HG03108 (cell line): ENCODE measurements around the gene HES3.
"Not testable (repeated sequence)": the region's sequence is repeated elsewhere in the genome, so short reads cannot be mapped to it uniquely, and the experiment has no call there.

ENCODE experiments used
- ATAC-seq: cut with Tn5 transposase; IDR thresholded peaks from one replicate; pipeline ENCODE4 v1.9.1; 2021; ENCODE audit warnings: moderate library complexity; ENCODE audit not compliant: unreplicated experiment

Gene HES3

GRCh38 chr1:6218375-6219164, 25.4 kb upstream of the HES3 start:
- no peak for ATAC-seq

GRCh38 chr1:6219641-6220040, 24.3 kb upstream of the HES3 start:
- ATAC-seq, result not testable (repeated sequence)

DNA sequence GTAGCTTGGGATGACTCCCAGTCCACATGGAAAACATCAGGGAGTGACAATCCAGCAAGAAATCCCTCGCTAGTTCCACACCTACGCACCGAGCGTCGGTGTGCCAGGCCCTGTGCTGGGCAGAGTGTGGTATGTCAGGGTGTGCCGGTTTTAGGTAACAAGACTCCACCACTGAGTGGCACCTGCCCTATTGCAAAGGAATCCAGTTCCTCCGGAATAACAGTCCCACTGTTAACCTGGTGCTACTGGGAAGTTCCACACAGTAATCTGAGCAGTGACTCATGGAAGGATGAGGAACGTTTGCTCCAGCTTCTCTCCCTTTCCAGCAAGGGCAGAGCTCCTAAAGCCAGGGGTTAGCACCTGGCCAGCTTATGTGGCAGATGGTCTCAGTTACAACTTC, 23.7 kb upstream of the HES3 start:
- no peak for ATAC-seq

DNA sequence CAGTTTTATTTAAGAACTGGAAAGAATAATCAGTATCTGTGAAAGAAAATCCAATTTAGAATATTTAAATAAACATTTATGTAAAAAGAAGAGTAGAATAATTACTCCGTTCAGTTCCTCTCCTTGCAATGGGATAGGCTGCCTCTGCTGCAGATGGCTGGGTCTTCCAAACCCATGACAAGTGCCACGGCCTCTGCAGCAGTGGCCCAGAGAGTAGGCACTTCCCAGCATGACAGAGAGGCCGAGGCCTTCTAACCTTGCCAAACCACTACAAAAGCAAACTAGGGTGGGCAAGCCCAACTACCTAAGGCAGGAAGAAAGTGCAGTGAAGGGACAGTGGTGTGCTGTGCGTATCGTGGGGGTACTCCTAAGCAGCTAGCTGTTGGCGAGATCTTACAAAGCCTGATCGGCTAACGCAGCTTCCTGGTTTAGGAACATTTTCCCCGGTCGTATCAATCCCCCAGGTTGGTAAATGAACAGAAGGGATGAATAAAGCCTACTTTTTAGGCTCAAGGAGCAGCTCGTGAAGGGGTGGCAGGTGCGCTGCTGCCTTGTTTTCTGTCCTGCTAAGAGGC, 22.7 kb upstream of the HES3 start:
- no peak for ATAC-seq

GRCh38 chr1:6222636-6223035, 21.3 kb upstream of the HES3 start:
- ATAC-seq, result no peak

DNA sequence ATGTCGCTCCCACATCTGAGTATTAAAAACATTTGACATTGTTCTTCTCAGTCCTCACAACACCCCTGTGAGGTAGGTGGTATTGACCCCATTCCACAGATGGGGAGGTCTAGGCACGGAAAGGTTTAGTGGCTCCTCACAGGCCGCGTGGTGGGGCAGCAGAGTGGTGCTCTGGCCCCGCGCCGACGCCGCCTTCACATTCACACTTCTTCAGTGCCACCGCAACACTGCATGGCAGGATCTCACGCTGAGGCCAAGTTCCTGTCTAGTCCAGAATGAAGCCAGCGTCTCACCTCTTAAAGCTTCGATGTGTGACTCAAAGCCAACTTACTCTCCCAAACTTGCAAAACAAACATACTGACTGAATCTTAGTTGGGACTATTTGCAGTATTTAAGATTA, 20.4 kb upstream of the HES3 start:
- no peak for ATAC-seq

DNA sequence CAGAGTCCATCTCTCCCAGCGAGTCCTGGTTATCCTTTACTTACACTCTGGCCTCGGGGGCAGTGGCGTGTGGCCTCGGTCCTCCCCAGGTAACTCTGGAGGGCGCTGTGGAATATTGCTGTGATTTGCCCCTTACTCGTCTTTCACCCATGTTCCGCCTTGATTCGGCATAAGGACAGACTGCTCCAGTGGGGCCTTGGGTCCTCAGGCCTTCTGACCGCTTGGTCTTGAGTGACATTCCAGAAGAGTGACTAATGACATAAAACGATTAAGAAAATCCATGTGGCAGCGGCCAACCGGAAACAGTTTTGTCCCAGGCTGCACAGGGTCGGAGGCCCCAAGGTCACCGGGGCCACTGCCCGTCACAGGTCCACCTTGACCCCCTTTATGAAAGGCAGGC, 19.3 kb upstream of the HES3 start:
- ATAC-seq, result no peak

- no peak for ATAC-seq
Measured at GRCh38 chr1:6225651-6226050, 18.3 kb upstream of the HES3 start.

DNA sequence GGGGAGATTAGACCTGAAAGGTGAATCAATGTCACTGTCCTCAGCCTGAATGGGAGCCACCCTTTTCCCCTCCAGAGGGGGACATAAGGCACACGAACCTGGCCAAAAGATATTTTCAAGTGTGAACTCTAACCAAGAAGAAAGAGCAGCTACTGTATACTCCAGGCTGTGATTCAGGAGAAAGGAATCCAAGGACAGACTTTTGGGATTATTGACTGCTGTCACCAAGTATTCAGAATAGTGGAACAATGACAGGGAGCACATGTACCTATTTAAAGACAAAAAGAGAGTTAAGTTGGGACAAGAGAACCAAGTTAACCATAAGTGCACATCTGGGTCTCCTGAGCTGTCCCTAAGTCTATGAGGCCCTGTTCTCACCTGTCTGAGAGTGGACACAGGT, 10.6 kb upstream of the HES3 start:
- no peak for ATAC-seq

- ATAC-seq, result no peak
Measured at GRCh38 chr1:6234502-6235295, 9.3 kb upstream of the HES3 start.

- peak; percentile 15 for ATAC-seq
Measured at GRCh38 chr1:6235296-6235677, 8.7 kb upstream of the HES3 start.

DNA sequence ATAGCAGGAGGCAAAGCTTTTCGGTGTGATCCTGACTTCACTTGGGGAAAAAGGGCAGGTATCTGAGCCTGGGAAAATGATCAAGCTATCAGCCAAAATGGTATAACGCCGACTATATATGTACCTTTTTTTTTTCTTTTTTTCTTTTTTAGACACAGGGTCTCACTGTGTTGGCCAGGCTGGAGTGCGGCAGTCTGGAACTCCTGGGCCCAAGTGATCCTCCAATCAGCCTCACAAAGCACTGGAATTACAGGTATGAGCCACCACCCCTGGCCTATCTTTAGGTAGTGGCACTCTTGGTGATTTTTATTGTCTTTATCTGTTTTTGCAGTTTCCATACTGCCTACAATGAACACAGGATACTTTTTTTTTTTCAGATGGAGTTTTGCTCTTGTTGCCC, 6.9 kb upstream of the HES3 start:
- ATAC-seq, result no peak

- ATAC-seq, result no peak
Measured at GRCh38 chr1:6239213-6239752, 4.7 kb upstream of the HES3 start.

- no peak for ATAC-seq
Measured at GRCh38 chr1:6239950-6240768, 3.8 kb upstream of the HES3 start.

GRCh38 chr1:6241107-6241886, 2.7 kb upstream of the HES3 start:
- no peak for ATAC-seq

DNA sequence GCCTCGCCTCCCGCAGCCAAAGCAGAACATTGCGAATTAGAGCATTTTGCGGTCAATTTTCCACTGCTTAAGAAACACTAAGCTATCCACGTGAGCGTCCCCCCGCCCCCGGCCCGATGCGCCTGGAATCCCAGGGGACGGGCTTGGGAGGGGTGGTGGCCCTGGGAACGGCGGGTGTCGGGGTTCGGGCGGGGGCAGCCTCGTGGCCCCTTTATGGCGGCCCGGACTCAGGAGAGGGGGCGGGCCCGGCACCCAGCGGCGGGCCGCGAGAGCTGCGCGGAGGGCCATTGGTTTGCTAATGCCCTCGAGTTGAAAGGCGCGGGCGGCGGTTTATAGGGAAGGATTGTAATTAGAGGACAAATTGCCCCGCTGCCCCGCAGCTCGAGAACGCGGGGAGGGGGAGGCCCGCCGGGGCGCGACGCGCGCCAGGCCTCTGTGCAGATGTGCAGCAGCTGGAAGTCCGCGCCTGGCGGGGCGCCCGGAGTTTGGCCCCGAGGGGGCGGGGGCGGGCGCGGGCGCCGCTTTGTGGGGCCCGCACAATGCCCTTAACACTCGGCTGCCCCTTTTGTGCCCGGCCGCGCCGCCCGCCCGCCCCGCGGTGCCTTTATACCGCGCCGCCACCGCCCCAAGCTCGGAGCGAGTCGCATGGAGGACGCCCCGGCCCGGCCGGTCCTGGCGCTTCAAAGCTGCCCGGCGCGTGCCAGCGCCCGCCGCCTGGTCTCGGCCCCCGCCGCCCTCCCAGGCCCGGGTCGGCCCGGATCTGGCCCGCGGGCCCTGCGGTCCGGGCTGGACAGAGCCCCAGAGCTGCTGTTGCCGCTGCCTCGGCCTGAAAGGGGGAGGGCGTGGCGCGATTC, 1.9 kb upstream of the HES3 start:
- ATAC-seq, result no peak

- ATAC-seq, result no peak
Measured at GRCh38 chr1:6243053-6243834, 735 bp upstream of the HES3 start.

DNA sequence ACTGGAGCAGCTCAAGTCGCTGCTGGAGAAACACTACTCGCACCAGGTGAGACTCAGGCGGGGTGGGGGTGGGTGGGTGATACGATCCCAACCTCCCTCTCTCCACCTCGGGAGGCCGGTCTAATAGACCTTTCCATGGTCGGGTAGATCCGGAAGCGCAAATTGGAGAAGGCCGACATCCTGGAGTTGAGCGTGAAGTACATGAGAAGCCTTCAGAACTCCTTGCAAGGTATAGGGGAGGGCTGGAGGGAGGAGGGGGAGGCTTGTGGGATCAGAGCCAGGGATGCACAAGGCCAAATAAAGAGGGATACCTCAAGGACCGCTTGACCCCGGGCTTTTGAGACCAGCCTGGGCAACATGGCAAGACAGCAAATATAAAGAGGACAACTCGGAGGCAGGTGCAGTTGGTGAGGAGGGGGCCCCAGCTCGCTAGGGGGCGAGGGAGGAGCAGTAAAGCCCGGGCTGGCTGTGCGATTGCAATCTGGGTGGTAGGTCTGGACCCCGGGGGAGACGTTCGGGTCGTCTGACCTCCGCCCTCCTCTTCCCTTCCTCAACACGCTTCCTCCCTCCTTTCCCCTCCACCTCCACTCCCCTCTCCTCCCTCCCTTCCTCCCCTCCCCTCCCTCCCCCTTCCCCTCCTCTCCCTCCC, 546 bp downstream of the HES3 start:
- no peak for ATAC-seq
